HG03175 (cell line): ENCODE results near the gene RPS16.
A peak's percentile ranks its signal among the peaks of the same experiment; 100 is the strongest.
"Not testable (repeated sequence)": the region's sequence is repeated elsewhere in the genome, so short reads cannot be mapped to it uniquely, and the experiment has no call there.

Experiments
- ATAC-seq: cut with Tn5 transposase; IDR thresholded peaks from one replicate; pipeline ENCODE4 v1.9.1; 2021; ENCODE audit warnings: mild to moderate bottlenecking, moderate library complexity; ENCODE audit not compliant: unreplicated experiment

RPS16 gene

GRCh38 chr19:39435499-39436349 is at the start of gene RPS16:
RPS16 (minus strand) TSS chr19:39435949; CDS start chr19:39435895, 54 bp downstream.
- peak; percentile 87 for ATAC-seq

GRCh38 chr19:39483141-39483540 is 47.4 kb upstream of the RPS16 start:
- ATAC-seq = no peak

- ATAC-seq = no peak
These were observed 45.9 kb upstream of the RPS16 start for GRCh38 chr19:39481676-39482075.

GRCh38 chr19:39481229-39481545 is 45.4 kb upstream of the RPS16 start:
- no peak for ATAC-seq

GRCh38 chr19:39480337-39481228 is 44.8 kb upstream of the RPS16 start, which contains the start of gene TIMM50:
TIMM50 (plus strand) TSS chr19:39480838; CDS start chr19:39480854, 16 bp downstream.
- ATAC-seq = peak; percentile 90

GRCh38 chr19:39479916-39480315 is 44.2 kb upstream of the RPS16 start:
- ATAC-seq = no peak

- not testable (repeated sequence) for ATAC-seq
These were observed 43.6 kb upstream of the RPS16 start for GRCh38 chr19:39479319-39479801.

GRCh38 chr19:39475748-39476147 is 40.0 kb upstream of the RPS16 start:
- no peak for ATAC-seq

GRCh38 chr19:39474139-39474620 is 38.4 kb upstream of the RPS16 start:
- no peak for ATAC-seq

GRCh38 chr19:39473443-39473960 is 37.8 kb upstream of the RPS16 start:
- ATAC-seq = no peak

- no peak for ATAC-seq
These were observed 37.1 kb upstream of the RPS16 start for GRCh38 chr19:39472746-39473442.

GRCh38 chr19:39471756-39472536 is 36.2 kb upstream of the RPS16 start:
- ATAC-seq = no peak

GRCh38 chr19:39470724-39471339 is 35.1 kb upstream of the RPS16 start:
- no peak for ATAC-seq

GRCh38 chr19:39469567-39469966 is 33.8 kb upstream of the RPS16 start:
- ATAC-seq = no peak

- ATAC-seq = no peak
These were observed 33.3 kb upstream of the RPS16 start for GRCh38 chr19:39469036-39469435.

GRCh38 chr19:39467941-39468340 is 32.2 kb upstream of the RPS16 start:
- ATAC-seq = no peak

- no peak for ATAC-seq
These were observed 30.4 kb upstream of the RPS16 start for GRCh38 chr19:39465956-39466747.

GRCh38 chr19:39463403-39463802 is 27.7 kb upstream of the RPS16 start:
- ATAC-seq = no peak

GRCh38 chr19:39451257-39451656 is 15.5 kb upstream of the RPS16 start:
- not testable (repeated sequence) for ATAC-seq
